K562 (cell line): ENCODE results near the gene FBXL2. TPM values are rescaled to one million over a fixed set of nuclear protein-coding genes. Genes with fewer than 3 reads are reported as not detected.

Experiments used
- ATF6 ChIP-seq: sonication (generic); formaldehyde crosslinking; IDR thresholded peaks from 2 replicates; pipeline ENCODE4 v1.4.0; 2020; ENCODE audit warnings: mild to moderate bottlenecking, missing genetic modification reagents
- BCOR ChIP-seq: fragments of 450-650 bp; IDR thresholded peaks from 2 replicates; pipeline ENCODE4 v1.6.1; 2016
- CBX3 ChIP-seq, 2 experiments: IDR thresholded peaks; 1 replicate in 1 of 2; 2 replicates in 1 of 2; pipeline ENCODE4 v1.6.1; 2012; ENCODE audit warnings: inconsistent platforms in 2 of 2, low read length in 2 of 2, borderline replicate concordance in 1 of 2, control low read depth in 1 of 2
- CTCFL ChIP-seq: IDR thresholded peaks from 2 replicates; pipeline ENCODE4 v1.6.1; 2011; ENCODE audit warnings: borderline replicate concordance, low read depth, mild to moderate bottlenecking, moderate library complexity, low read length; ENCODE audit not compliant: insufficient read depth, poor library complexity, severe bottlenecking
- ELK1 ChIP-seq: sonication (generic); formaldehyde crosslinking; IDR thresholded peaks from 2 replicates; pipeline ENCODE4 v1.8.1; 2022; ENCODE audit warnings: missing genetic modification reagents
- FOXM1 ChIP-seq, 2 experiments: fragments of 450-650 bp in 1 of 2; sonication (generic) in 1 of 2; formaldehyde crosslinking in 1 of 2; IDR thresholded peaks; 2 replicates each; pipeline versions ENCODE4 v1.6.1 to v1.9.0; 2017 to 2022; ENCODE audit warnings: low read depth in 2 of 2, mild to moderate bottlenecking in 2 of 2, missing genetic modification reagents in 1 of 2, moderate library complexity in 1 of 2
- HDAC3 ChIP-seq: fragments of 450-650 bp; IDR thresholded peaks from 2 replicates; pipeline ENCODE4 v1.6.1; 2018; ENCODE audit warnings: borderline replicate concordance, mild to moderate bottlenecking, moderate library complexity; ENCODE audit not compliant: partially characterized antibody
- KDM1A ChIP-seq, 2 experiments: fragments of 450-650 bp; IDR thresholded peaks; 2 replicates each; pipeline ENCODE4 v1.6.1; 2016; ENCODE audit warnings: mild to moderate bottlenecking in 2 of 2
- MCM7 ChIP-seq, 2 experiments: fragments of 450-650 bp; IDR thresholded peaks; 2 replicates each; pipeline ENCODE4 v1.6.1; 2016 to 2018
- SRSF7 ChIP-seq: fragments of 200-400 bp; formaldehyde crosslinking; optimal IDR thresholded peaks from 2 replicates; pipeline ENCODE3; 2017; ENCODE audit warnings: mild to moderate bottlenecking, low read depth, low read length
- STAT5B ChIP-seq: fragments of 250-450 bp; sonication (Bioruptor Pico); IDR thresholded peaks from 2 replicates; pipeline ENCODE4 v1.8.0; 2021; ENCODE audit warnings: mild to moderate bottlenecking, inconsistent platforms
- TCF3 ChIP-seq: sonication (generic); formaldehyde crosslinking; IDR thresholded peaks from 2 replicates; pipeline ENCODE4 v1.4.0; 2020; ENCODE audit warnings: mild to moderate bottlenecking, missing genetic modification reagents
- TEAD2 ChIP-seq: fragments of 450-650 bp; IDR thresholded peaks from 2 replicates; pipeline ENCODE4 v1.6.1; 2016; ENCODE audit warnings: missing genetic modification characterization, control low read depth, missing compliant biosample characterization
- ZC3H11A ChIP-seq: IDR thresholded peaks from 2 replicates; pipeline ENCODE4 v1.6.1; 2012; ENCODE audit warnings: low read depth, low read length, improper control_type of control experiment
- ZNF324 ChIP-seq: fragments of 250-450 bp; sonication (Bioruptor Pico); IDR thresholded peaks from 2 replicates; pipeline ENCODE4 v1.4.0; 2020; ENCODE audit warnings: mild to moderate bottlenecking
- polyA plus RNA-seq, 8 experiments: library from polyadenylated mRNA; depleted of rRNA in 4 of 8; stranded (reverse) in 5 of 8; unstranded in 3 of 8; fragments of >200 nt; fragmentation: Nextera tagmentation in 2 of 8; fragmentation: Illumina TruSeq in 1 of 8; extraction: Ambion mirVana in 2 of 8; extraction: Trizol in 1 of 8; gene quantifications; 2 replicates each; pipeline versions ENCODE4 v1.2.1 to v1.2.3, GENCODE V29; 2011 to 2014; ENCODE audit warnings: inconsistent platforms in 1 of 8, missing spikeins in 1 of 8
- total RNA-seq, 7 experiments: library from RNA; depleted of rRNA in 6 of 7; stranded (reverse); fragments of >200 nt in 6 of 7; fragmentation: Illumina TruSeq in 2 of 7; extraction: Trizol in 2 of 7; gene quantifications; 2 replicates each; pipeline versions ENCODE4 v1.2.1 to v1.2.3, GENCODE V29; 2011 to 2021; ENCODE audit warnings: low replicate concordance in 1 of 7
- TF ChIP-seq, protein P1 (sequence below): sonication (generic); formaldehyde crosslinking; IDR thresholded peaks from 2 replicates; pipeline ENCODE4 v1.8.1; 2023; ENCODE audit warnings: missing genetic modification reagents, mild to moderate bottlenecking, borderline replicate concordance
- TF ChIP-seq, protein P2 (sequence below): fragments of 450-650 bp; IDR thresholded peaks from 2 replicates; pipeline ENCODE4 v1.6.1; 2018; ENCODE audit warnings: mild to moderate bottlenecking, low read depth; ENCODE audit not compliant: partially characterized antibody

FBXL2 gene
- total and polyA plus RNA-seq, 9 of the 15 experiments (the other 6 are each of a cell fraction or from before 2014, with no cell fraction given) = 1.3 to 6.9 (median 1.9) TPM

- no peak for TF ChIP-seq ATF6 (CRISPR knock-in tag)
- no peak for TF ChIP-seq SRSF7
- TF ChIP-seq, protein P1, sequence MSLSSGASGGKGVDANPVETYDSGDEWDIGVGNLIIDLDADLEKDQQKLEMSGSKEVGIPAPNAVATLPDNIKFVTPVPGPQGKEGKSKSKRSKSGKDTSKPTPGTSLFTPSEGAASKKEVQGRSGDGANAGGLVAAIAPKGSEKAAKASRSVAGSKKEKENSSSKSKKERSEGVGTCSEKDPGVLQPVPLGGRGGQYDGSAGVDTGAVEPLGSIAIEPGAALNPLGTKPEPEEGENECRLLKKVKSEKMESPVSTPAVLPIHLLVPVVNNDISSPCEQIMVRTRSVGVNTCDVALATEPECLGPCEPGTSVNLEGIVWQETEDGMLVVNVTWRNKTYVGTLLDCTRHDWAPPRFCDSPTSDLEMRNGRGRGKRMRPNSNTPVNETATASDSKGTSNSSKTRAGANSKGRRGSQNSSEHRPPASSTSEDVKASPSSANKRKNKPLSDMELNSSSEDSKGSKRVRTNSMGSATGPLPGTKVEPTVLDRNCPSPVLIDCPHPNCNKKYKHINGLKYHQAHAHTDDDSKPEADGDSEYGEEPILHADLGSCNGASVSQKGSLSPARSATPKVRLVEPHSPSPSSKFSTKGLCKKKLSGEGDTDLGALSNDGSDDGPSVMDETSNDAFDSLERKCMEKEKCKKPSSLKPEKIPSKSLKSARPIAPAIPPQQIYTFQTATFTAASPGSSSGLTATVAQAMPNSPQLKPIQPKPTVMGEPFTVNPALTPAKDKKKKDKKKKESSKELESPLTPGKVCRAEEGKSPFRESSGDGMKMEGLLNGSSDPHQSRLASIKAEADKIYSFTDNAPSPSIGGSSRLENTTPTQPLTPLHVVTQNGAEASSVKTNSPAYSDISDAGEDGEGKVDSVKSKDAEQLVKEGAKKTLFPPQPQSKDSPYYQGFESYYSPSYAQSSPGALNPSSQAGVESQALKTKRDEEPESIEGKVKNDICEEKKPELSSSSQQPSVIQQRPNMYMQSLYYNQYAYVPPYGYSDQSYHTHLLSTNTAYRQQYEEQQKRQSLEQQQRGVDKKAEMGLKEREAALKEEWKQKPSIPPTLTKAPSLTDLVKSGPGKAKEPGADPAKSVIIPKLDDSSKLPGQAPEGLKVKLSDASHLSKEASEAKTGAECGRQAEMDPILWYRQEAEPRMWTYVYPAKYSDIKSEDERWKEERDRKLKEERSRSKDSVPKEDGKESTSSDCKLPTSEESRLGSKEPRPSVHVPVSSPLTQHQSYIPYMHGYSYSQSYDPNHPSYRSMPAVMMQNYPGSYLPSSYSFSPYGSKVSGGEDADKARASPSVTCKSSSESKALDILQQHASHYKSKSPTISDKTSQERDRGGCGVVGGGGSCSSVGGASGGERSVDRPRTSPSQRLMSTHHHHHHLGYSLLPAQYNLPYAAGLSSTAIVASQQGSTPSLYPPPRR = no peak
- no peak for TF ChIP-seq ZNF324 (CRISPR knock-in tag)
- peak; percentile 81 for TF ChIP-seq TCF3
- no peak for TF ChIP-seq STAT5B
- peak; percentile 86 to 87 for TF ChIP-seq KDM1A (IDR thresholded peaks at IDR 0.05)
- TF ChIP-seq, protein P2, sequence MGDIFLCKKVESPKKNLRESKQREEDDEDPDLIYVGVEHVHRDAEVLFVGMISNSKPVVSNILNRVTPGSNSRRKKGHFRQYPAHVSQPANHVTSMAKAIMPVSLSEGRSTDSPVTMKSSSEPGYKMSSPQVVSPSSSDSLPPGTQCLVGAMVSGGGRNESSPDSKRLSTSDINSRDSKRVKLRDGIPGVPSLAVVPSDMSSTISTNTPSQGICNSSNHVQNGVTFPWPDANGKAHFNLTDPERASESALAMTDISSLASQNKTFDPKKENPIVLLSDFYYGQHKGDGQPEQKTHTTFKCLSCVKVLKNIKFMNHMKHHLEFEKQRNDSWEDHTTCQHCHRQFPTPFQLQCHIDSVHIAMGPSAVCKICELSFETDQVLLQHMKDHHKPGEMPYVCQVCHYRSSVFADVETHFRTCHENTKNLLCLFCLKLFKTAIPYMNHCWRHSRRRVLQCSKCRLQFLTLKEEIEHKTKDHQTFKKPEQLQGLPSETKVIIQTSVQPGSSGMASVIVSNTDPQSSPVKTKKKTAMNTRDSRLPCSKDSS = no peak
- no peak for TF ChIP-seq MCM7 (IDR thresholded peaks at IDR 0.05)
- TF ChIP-seq FOXM1 (IDR thresholded peaks at IDR 0.05; ENCODE audit: low read depth) = peak; percentile 74; the same call in 1 of the 2 replicates
- no peak for TF ChIP-seq FOXM1 (CRISPR knock-in tag; IDR thresholded peaks at IDR 0.05; ENCODE audit: low read depth)
- TF ChIP-seq ZC3H11A = no peak
- no peak for TF ChIP-seq CTCFL
- TF ChIP-seq HDAC3 = no peak
- TF ChIP-seq BCOR = peak; percentile 26; the same call in 1 of the 2 replicates
- TF ChIP-seq TEAD2 (tag) = no peak
- no peak for TF ChIP-seq CBX3 (IDR thresholded peaks at IDR 0.05; ENCODE audit: borderline replicate concordance in 1 of 2, low read length in 2 of 2)
- TF ChIP-seq ELK1 (CRISPR knock-in tag) = no peak
Measured at GRCh38 chr3:33229066-33229465, 48.2 kb upstream of the FBXL2 start (continued).
